GM12892 (cell line): Measurements from ENCODE around the gene ST6GALNAC5.
"Not testable (repeated sequence)": the region's sequence is repeated elsewhere in the genome, so short reads cannot be mapped to it uniquely, and the experiment has no call there.

ENCODE experiments used
- DNase-seq: peaks from one replicate; pipeline ENCODE4 v3.0.0; 2011; ENCODE audit not compliant: insufficient read length
- FAIRE-seq: peaks from 2 replicates; lab custom pipeline; 2011; peaks lifted over from hg19 to GRCh38; lab: Jason Lieb, UNC
- POLR2A ChIP-seq: IDR thresholded peaks from 2 replicates; pipeline ENCODE4 v1.6.1; 2011; ENCODE audit warnings: low read depth, low read length, control low read depth
- POLR2AphosphoS5 ChIP-seq: IDR thresholded peaks from 2 replicates; pipeline ENCODE4 v1.6.1; 2011; ENCODE audit warnings: low read depth, low read length, control low read depth
- TAF1 ChIP-seq: IDR thresholded peaks from 2 replicates; pipeline ENCODE4 v1.6.1; 2011; ENCODE audit warnings: low read depth, mild to moderate bottlenecking, control low read depth, low read length, borderline replicate concordance

ST6GALNAC5 gene

GRCh38 chr1:76942549-76942948, 75.3 kb downstream of the ST6GALNAC5 start:
- no peak for DNase-seq
- no peak for TF ChIP-seq POLR2A
- no peak for TF ChIP-seq POLR2AphosphoS5
- no peak for TF ChIP-seq TAF1
- no peak for FAIRE-seq

GRCh38 chr1:76944942-76945341, 77.7 kb downstream of the ST6GALNAC5 start:
- DNase-seq (no peak), FAIRE-seq (no peak)

GRCh38 chr1:76948846-76949245, 81.6 kb downstream of the ST6GALNAC5 start:
- FAIRE-seq (no peak), DNase-seq (no peak)
- no peak for TF ChIP-seq TAF1

More at GRCh38 chr1:76944942-76945341, 77.7 kb downstream of the ST6GALNAC5 start:
- no peak for TF ChIP-seq POLR2A
- no peak for TF ChIP-seq TAF1
- TF ChIP-seq POLR2AphosphoS5: no peak

GRCh38 chr1:76949503-76949902, 82.2 kb downstream of the ST6GALNAC5 start:
- DNase-seq (no peak), FAIRE-seq (no peak)
- TF ChIP-seq TAF1: no peak
- no peak for TF ChIP-seq POLR2AphosphoS5
- no peak for TF ChIP-seq POLR2A

- TF ChIP-seq TAF1 (no peak), POLR2A (no peak), POLR2AphosphoS5 (no peak)
- no peak for FAIRE-seq
- no peak for DNase-seq
These were observed 83.0 kb downstream of the ST6GALNAC5 start for GRCh38 chr1:76950306-76950705.

- FAIRE-seq (no peak), DNase-seq (no peak)
- TF ChIP-seq POLR2AphosphoS5 (no peak), TAF1 (no peak), POLR2A (no peak)
These were observed 83.9 kb downstream of the ST6GALNAC5 start for GRCh38 chr1:76951153-76951552.

- FAIRE-seq: no peak
- TF ChIP-seq POLR2A (no peak), POLR2AphosphoS5 (no peak), TAF1 (no peak)
- DNase-seq: no peak
These were observed 88.4 kb downstream of the ST6GALNAC5 start for GRCh38 chr1:76955652-76956051.

- TF ChIP-seq POLR2AphosphoS5 (no peak), POLR2A (no peak), TAF1 (no peak)
These were observed 90.7 kb downstream of the ST6GALNAC5 start for GRCh38 chr1:76957961-76958360.

GRCh38 chr1:76958828-76959227, 91.5 kb downstream of the ST6GALNAC5 start:
- TF ChIP-seq POLR2A: no peak
- TF ChIP-seq TAF1: no peak
- TF ChIP-seq POLR2AphosphoS5: no peak
- no peak for FAIRE-seq

More at GRCh38 chr1:76957961-76958360, 90.7 kb downstream of the ST6GALNAC5 start:
- FAIRE-seq (no peak), DNase-seq (no peak)

GRCh38 chr1:76959556-76959955, 92.3 kb downstream of the ST6GALNAC5 start:
- no peak for DNase-seq
- TF ChIP-seq TAF1: no peak
- no peak for TF ChIP-seq POLR2AphosphoS5
- no peak for TF ChIP-seq POLR2A
- no peak for FAIRE-seq

More at GRCh38 chr1:76958828-76959227, 91.5 kb downstream of the ST6GALNAC5 start:
- DNase-seq: no peak

- no peak for DNase-seq
- TF ChIP-seq TAF1: no peak
- no peak for TF ChIP-seq POLR2A
- TF ChIP-seq POLR2AphosphoS5: no peak
- FAIRE-seq: no peak
These were observed 94.0 kb downstream of the ST6GALNAC5 start for GRCh38 chr1:76961181-76961819.

- FAIRE-seq (no peak), DNase-seq (no peak)
- no peak for TF ChIP-seq POLR2A
- TF ChIP-seq POLR2AphosphoS5: no peak
- no peak for TF ChIP-seq TAF1
These were observed 94.5 kb downstream of the ST6GALNAC5 start for GRCh38 chr1:76961820-76962207.

- not testable (repeated sequence) for FAIRE-seq, DNase-seq
These were observed 114.0 kb downstream of the ST6GALNAC5 start for GRCh38 chr1:76981267-76981666.
